ENCODE measurements around the gene NDUFB8.

The NDUFB8 gene

GRCh38 chr10:100537475-100537874 is 7.8 kb upstream of the NDUFB8 start:
- DNase-seq (ENCODE audit: low read depth in 2 of 2), result no peak

GRCh38 chr10:100535715-100536353 is 6.2 kb upstream of the NDUFB8 start, which contains the start of gene HIF1AN:
HIF1AN (plus strand) TSS chr10:100535943; CDS start chr10:100535959, 16 bp downstream.
- DNase-seq (ENCODE audit: low read depth in 2 of 2), result peak; percentile 70 to 74

- no peak for DNase-seq (ENCODE audit: low read depth in 2 of 2)
Observed at GRCh38 chr10:100535338-100535714, 5.7 kb upstream of the NDUFB8 start.

- no peak for DNase-seq (ENCODE audit: low read depth in 2 of 2)
Observed at GRCh38 chr10:100534726-100535125, 5.1 kb upstream of the NDUFB8 start.

- no peak for DNase-seq (ENCODE audit: low read depth in 2 of 2)
Observed at GRCh38 chr10:100531761-100532160, 2.1 kb upstream of the NDUFB8 start.

GRCh38 chr10:100528921-100529474 is 673 bp downstream of the NDUFB8 start:
- DNase-seq (ENCODE audit: low read depth in 2 of 2), result no peak

- no peak for DNase-seq (ENCODE audit: low read depth in 2 of 2)
Observed at GRCh38 chr10:100528123-100528886, 1.4 kb downstream of the NDUFB8 start.

- no peak for DNase-seq (ENCODE audit: low read depth in 2 of 2)
Observed at GRCh38 chr10:100524638-100525037, 5.0 kb downstream of the NDUFB8 start.

- DNase-seq (ENCODE audit: low read depth in 2 of 2), result no peak
Observed at GRCh38 chr10:100524206-100524605, 5.5 kb downstream of the NDUFB8 start.

GRCh38 chr10:100522945-100523344 is 6.7 kb downstream of the NDUFB8 start:
- DNase-seq (ENCODE audit: low read depth in 2 of 2), result no peak

- DNase-seq (ENCODE audit: low read depth in 2 of 2), result no peak
Observed at GRCh38 chr10:100522107-100522801, 7.4 kb downstream of the NDUFB8 start.

- DNase-seq (ENCODE audit: low read depth in 2 of 2), result no peak
Observed at GRCh38 chr10:100520811-100521210, 8.9 kb downstream of the NDUFB8 start.

- DNase-seq (ENCODE audit: low read depth in 2 of 2), result no peak
Observed at GRCh38 chr10:100519311-100520051, 10.2 kb downstream of the NDUFB8 start, which contains the start of gene SEC31B. SEC31B (minus strand) TSS chr10:100519861; CDS start chr10:100516952, 2,909 bp downstream.

- DNase-seq (ENCODE audit: low read depth in 2 of 2), result peak in 1 of 2 donors; percentile 36
Observed at GRCh38 chr10:100518761-100519241, 10.9 kb downstream of the NDUFB8 start.

- no peak for DNase-seq (ENCODE audit: low read depth in 2 of 2)
Observed at GRCh38 chr10:100516847-100517246, 12.8 kb downstream of the NDUFB8 start.

- no peak for DNase-seq (ENCODE audit: low read depth in 2 of 2)
Observed at GRCh38 chr10:100515612-100516011, 14.1 kb downstream of the NDUFB8 start.

- peak; percentile 23 to 32 for DNase-seq (ENCODE audit: low read depth in 2 of 2)
Observed at GRCh38 chr10:100510533-100511308, 18.9 kb downstream of the NDUFB8 start.

- DNase-seq (ENCODE audit: low read depth in 2 of 2), result peak in 1 of 2 donors; percentile 29
Observed at GRCh38 chr10:100509241-100509840, 20.3 kb downstream of the NDUFB8 start.

- no peak for DNase-seq (ENCODE audit: low read depth in 2 of 2)
Observed at GRCh38 chr10:100508691-100509150, 20.9 kb downstream of the NDUFB8 start.

GRCh38 chr10:100508266-100508665 is 21.4 kb downstream of the NDUFB8 start:
- DNase-seq (ENCODE audit: low read depth in 2 of 2), result no peak
